Smooth muscle cell (in vitro differentiated cells): Measurements from ENCODE around the gene NEK6. TPM values are rescaled to one million over a fixed set of nuclear protein-coding genes. Genes with fewer than 3 reads are reported as not detected.

Source experiments
- DNase-seq: peaks from one replicate; lab custom pipeline; 2025; ENCODE audit not compliant: unreplicated experiment; lab: John Stamatoyannopoulos, UW
- H2AFZ ChIP-seq: fragments of 200-600 bp; sonication (generic); 2 replicates; pipeline ENCODE4 v1.6.0; 2016; ENCODE audit warnings: antibody characterized with exemption, low read depth, mild to moderate bottlenecking
- H3F3A ChIP-seq: fragments of 200-600 bp; sonication (generic); 2 replicates; pipeline ENCODE4 v1.6.0; 2017; ENCODE audit warnings: antibody characterized with exemption, low read depth
- H3K27ac ChIP-seq: fragments of 200-600 bp; sonication (generic); 2 replicates; pipeline ENCODE4 v1.5.1; 2016; ENCODE audit warnings: low read depth, mild to moderate bottlenecking
- H3K27me3 ChIP-seq: fragments of 200-600 bp; sonication (generic); 2 replicates; pipeline ENCODE4 v1.6.1; 2016; ENCODE audit warnings: low read depth, mild to moderate bottlenecking
- H3K36me3 ChIP-seq: fragments of 200-600 bp; sonication (generic); 2 replicates; pipeline ENCODE4 v1.5.1; 2016; ENCODE audit warnings: low read depth
- H3K4me1 ChIP-seq: fragments of 200-600 bp; sonication (generic); 2 replicates; pipeline ENCODE4 v1.5.1; 2016; ENCODE audit warnings: low read depth
- H3K4me2 ChIP-seq: fragments of 200-600 bp; sonication (generic); 2 replicates; pipeline ENCODE4 v1.6.0; 2016; ENCODE audit warnings: mild to moderate bottlenecking
- H3K4me3 ChIP-seq: fragments of 200-600 bp; sonication (generic); 2 replicates; pipeline ENCODE4 v1.5.1; 2016; ENCODE audit warnings: mild to moderate bottlenecking
- H3K79me2 ChIP-seq: fragments of 200-600 bp; sonication (generic); 2 replicates; pipeline ENCODE4 v1.6.0; 2016; ENCODE audit warnings: low read depth, mild to moderate bottlenecking
- H3K9ac ChIP-seq: fragments of 200-600 bp; sonication (generic); 2 replicates; pipeline ENCODE4 v1.6.0; 2016; ENCODE audit warnings: low read depth
- H3K9me3 ChIP-seq: fragments of 200-600 bp; sonication (generic); replicated peaks from 2 replicates; pipeline ENCODE4 v1.5.1; 2016; ENCODE audit warnings: low read depth
- H4K20me1 ChIP-seq: fragments of 200-600 bp; sonication (generic); 2 replicates; pipeline ENCODE4 v1.6.0; 2016; ENCODE audit warnings: low read depth
- WGBS: methylation state at CpG from one replicate; pipeline ENCODE4 v1.1.7; 2016; ENCODE audit warnings: low lambda C conversion rate; 5-methylcytosine and 5-hydroxymethylcytosine counted together
- polyA plus RNA-seq: library from polyadenylated mRNA; unstranded; fragments of >200 nt; fragmentation: Nextera tagmentation; extraction: Ambion mirVana; gene quantifications from 2 replicates; pipeline ENCODE4 v1.2.1, GENCODE V29; 2016
- total RNA-seq: library from RNA; depleted of rRNA; stranded (reverse); fragments of >200 nt; gene quantifications from 2 replicates; pipeline ENCODE4 v1.2.3, GENCODE V29; 2014
- TF ChIP-seq, protein P1 (sequence below): fragments of 200-600 bp; sonication (generic); IDR thresholded peaks from 2 replicates; pipeline ENCODE4 v1.5.1; 2017; ENCODE audit warnings: borderline replicate concordance, mild to moderate bottlenecking, antibody characterized with exemption; ENCODE audit not compliant: insufficient read depth, poor library complexity, severe bottlenecking

The NEK6 gene
- total and polyA plus RNA-seq, 2 experiments from 2014 or later = 45.9 to 108 TPM

DNA sequence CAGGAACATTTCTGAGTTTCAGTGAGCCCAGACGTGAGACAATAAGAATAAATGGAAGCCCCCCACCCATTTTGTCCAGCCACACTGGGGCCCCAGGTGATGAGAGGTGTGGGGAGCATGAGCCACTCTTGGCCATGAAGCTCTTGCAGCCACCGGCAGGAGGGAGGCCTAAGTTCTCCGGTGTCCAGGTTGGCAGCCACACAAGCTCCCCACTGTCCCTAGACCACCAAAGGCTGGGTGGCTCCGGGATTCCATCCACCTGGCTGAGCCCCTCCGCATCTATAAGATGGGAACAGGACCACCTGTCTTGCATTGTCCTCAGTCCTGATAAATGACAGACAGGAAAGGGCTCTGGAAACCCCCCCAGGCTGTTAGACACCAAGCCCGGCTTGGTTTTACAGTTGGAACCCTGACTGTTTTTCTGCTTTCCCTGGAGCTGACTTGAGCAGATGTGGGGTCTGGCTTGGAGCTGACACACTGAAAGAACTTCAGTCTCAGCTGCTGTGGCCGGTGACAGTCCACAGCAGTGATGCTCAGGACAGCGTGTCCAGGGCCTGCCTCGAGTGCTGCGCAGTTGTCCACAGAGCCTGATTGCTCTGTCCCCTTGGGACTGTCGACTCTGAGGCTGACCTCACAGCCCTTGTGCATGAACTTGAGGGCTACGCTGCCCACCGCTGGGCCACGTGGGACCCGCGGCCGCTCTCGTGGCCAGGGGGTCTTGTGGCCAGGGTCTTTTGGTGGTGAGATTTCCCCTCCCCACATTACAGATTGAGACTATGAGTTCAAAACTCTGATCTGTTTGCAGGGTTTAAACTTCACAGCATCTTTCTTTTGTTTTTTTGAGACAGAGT is 82.7 kb downstream of the NEK6 start:
- Histone ChIP-seq H3K9me3 (no peaks in the 10 kb centered on the region), H3K4me3 (no peak overlapping the region), H3K36me3 (peaks cover 13% of the 10 kb centered on the region), H3K4me2 (no peak overlapping the region), H4K20me1 (peaks cover 71% of the 10 kb centered on the region), H3K27me3 (no peaks in the 10 kb centered on the region), H3K27ac (no peak overlapping the region), H3K9ac (no peak overlapping the region), H2AFZ (no peak overlapping the region), H3K79me2 (no peaks in the 10 kb centered on the region), H3K4me1 (peaks cover 14% of the 10 kb centered on the region), H3F3A (no peaks in the 10 kb centered on the region)
- TF ChIP-seq, protein P1, sequence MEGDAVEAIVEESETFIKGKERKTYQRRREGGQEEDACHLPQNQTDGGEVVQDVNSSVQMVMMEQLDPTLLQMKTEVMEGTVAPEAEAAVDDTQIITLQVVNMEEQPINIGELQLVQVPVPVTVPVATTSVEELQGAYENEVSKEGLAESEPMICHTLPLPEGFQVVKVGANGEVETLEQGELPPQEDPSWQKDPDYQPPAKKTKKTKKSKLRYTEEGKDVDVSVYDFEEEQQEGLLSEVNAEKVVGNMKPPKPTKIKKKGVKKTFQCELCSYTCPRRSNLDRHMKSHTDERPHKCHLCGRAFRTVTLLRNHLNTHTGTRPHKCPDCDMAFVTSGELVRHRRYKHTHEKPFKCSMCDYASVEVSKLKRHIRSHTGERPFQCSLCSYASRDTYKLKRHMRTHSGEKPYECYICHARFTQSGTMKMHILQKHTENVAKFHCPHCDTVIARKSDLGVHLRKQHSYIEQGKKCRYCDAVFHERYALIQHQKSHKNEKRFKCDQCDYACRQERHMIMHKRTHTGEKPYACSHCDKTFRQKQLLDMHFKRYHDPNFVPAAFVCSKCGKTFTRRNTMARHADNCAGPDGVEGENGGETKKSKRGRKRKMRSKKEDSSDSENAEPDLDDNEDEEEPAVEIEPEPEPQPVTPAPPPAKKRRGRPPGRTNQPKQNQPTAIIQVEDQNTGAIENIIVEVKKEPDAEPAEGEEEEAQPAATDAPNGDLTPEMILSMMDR = no peak
- DNase-seq = no peak
- WGBS = 97% methylated on average over 17 of the region's 18 CpGs

DNA sequence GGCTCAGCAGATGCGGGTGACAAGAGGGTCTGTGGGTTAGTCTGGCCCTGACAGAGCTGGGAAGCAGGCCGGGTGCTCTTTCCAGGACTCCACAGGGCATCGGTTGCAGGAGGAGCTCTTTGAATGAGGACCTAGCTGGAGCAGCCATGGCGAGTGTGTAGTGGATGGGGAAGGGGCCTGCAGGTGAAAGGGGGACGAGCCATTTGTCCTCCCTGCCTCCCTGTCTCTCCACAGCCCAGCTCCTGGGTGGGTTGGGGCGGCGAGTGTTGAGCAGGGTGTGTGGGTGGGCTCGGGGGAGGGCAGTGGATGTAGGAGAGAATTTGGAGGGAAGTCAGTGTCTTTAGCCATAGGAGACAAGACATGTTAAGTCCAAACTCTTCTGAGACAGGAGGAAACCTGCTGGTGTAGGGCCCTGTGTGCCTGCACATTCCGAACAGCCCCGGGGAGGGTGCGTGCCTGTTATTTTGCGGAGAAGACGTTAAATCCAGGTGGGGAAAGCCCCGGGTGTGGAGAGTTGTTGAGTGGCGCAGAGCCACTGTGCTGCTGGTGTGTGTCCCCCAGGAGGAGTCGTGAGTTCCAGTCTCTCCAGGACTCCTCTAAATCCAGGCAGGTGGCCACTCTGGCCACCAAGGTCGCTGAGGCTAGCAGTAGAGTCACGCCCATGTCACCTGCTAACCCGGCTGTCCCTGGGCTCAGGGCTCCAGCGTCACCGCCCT is 83.9 kb downstream of the NEK6 start:
- Histone ChIP-seq H3K9me3 (no peaks in the 10 kb centered on the region), H2AFZ (no peak overlapping the region), H3K27ac (no peak overlapping the region), H3K4me3 (no peak overlapping the region), H4K20me1 (peaks cover 74% of the 10 kb centered on the region), H3K9ac (no peak overlapping the region), H3K36me3 (peaks cover 13% of the 10 kb centered on the region), H3K4me2 (no peak overlapping the region), H3K27me3 (no peaks in the 10 kb centered on the region), H3K79me2 (no peaks in the 10 kb centered on the region), H3F3A (no peaks in the 10 kb centered on the region), H3K4me1 (peaks cover 14% of the 10 kb centered on the region)
- TF ChIP-seq, protein P1 = no peak
- no peak for DNase-seq
- 85% methylated on average over 21 of the region's 21 CpGs for WGBS

DNA sequence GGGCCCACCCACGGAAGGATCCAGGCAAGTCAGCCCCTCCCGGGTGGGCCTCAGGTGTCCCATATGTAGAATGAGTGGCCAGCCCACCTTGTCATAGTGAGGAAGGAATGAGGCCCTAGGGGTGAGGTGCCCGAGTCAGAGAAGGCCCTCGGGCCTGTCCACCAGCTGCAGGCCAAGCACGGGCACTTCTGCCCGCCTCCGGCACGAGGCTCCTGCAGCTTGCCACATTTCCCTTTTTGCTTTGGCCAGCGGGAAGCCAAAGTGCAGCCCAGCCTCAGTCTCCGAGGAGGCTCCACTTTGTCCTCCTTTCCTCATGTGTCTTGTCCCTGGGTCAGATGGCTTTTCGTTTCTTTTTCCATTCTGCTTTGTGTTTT is 84.6 kb downstream of the NEK6 start:
- no peaks in the 10 kb centered on the region for H3K9me3 ChIP-seq
- H3K27ac ChIP-seq = peak overlapping the region; percentile 63
- H3F3A ChIP-seq = no peaks in the 10 kb centered on the region
- H3K4me2 ChIP-seq = peak overlapping the region; percentile 49
- no peak overlapping the region for H2AFZ ChIP-seq
- peaks cover 7% of the 10 kb centered on the region for H3K36me3 ChIP-seq
- H3K9ac ChIP-seq = no peak overlapping the region
- H3K27me3 ChIP-seq = no peaks in the 10 kb centered on the region
- H3K4me1 ChIP-seq = peaks cover 14% of the 10 kb centered on the region
- DNase-seq = no peak
- WGBS = 92% methylated on average over 11 of the region's 11 CpGs
- no peaks in the 10 kb centered on the region for H3K79me2 ChIP-seq
- TF ChIP-seq, protein P1 = no peak
- H3K4me3 ChIP-seq = no peak overlapping the region
- H4K20me1 ChIP-seq = peaks cover 78% of the 10 kb centered on the region
